Adrenal gland (tissue), 5 donors: ENCODE results near the gene NMRK1.

Experiments
- POLR2A ChIP-seq, 2 donors: fragments of 450-650 bp; IDR thresholded peaks; one replicate each; pipeline ENCODE4 v1.6.1; 2017; ENCODE audit warnings: antibody characterized with exemption in 2 of 2, mild to moderate bottlenecking in 2 of 2, moderate library complexity in 1 of 2
- TF ChIP-seq, protein P1 (sequence below), 6 experiments: fragments of 450-650 bp in 4 of 6; fragments of 200-600 bp in 2 of 6; sonication (generic) in 1 of 6; IDR thresholded peaks; 1 replicate in 5 of 6; 2 replicates in 1 of 6; pipeline versions ENCODE4 v1.5.1 to v1.8.0; 2016 to 2021; ENCODE audit warnings: antibody characterized with exemption in 6 of 6, mild to moderate bottlenecking in 2 of 6, moderate library complexity in 1 of 6
- donor health status: DM: no; HTN: no; CAD: no.

DNA sequence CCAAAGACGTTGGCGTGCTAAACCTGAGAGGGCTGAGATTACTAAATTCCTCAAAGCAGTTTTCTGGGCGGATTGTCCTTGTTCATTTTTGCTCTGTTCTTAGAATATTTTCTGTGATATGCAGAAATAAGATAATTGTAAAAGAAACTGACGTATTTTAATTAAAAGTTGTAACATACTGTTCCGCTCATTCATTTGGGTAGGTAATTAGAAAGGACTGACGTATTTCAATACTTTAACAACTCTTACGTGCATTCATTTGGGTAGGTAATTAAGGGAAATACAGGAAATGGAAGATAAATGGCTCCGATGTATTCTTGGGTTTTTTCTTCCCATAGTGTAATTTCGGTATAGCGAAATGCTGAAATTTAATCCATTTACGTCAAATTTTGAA lies 1.4 kb upstream of the NMRK1 start:
- TF ChIP-seq, protein P1, sequence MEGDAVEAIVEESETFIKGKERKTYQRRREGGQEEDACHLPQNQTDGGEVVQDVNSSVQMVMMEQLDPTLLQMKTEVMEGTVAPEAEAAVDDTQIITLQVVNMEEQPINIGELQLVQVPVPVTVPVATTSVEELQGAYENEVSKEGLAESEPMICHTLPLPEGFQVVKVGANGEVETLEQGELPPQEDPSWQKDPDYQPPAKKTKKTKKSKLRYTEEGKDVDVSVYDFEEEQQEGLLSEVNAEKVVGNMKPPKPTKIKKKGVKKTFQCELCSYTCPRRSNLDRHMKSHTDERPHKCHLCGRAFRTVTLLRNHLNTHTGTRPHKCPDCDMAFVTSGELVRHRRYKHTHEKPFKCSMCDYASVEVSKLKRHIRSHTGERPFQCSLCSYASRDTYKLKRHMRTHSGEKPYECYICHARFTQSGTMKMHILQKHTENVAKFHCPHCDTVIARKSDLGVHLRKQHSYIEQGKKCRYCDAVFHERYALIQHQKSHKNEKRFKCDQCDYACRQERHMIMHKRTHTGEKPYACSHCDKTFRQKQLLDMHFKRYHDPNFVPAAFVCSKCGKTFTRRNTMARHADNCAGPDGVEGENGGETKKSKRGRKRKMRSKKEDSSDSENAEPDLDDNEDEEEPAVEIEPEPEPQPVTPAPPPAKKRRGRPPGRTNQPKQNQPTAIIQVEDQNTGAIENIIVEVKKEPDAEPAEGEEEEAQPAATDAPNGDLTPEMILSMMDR (IDR thresholded peaks at IDR 0.05), result no peak
- TF ChIP-seq POLR2A (IDR thresholded peaks at IDR 0.05), result no peak
